ENCODE data around the gene CDH23. TPM values are rescaled to one million over a fixed set of nuclear protein-coding genes. Genes with fewer than 3 reads are reported as not detected.

CDH23 gene
- total and polyA plus RNA-seq, 2 donors from 2014 or later, result 1.1 to 6.4 TPM

- Histone ChIP-seq H3K27me3 (ENCODE audit: control insufficient read depth, insufficient read depth, low read length) (no peaks in the 10 kb centered on the region), H3K9me3 (ENCODE audit: control insufficient read depth in 2 of 3, insufficient read depth in 1 of 3, low read length in 3 of 3) (no peaks in the 10 kb centered on the region), H3K27ac (ENCODE audit: low read depth in 2 of 2, low read length in 2 of 2) (no peak overlapping the region), H3K4me1 (ENCODE audit: control insufficient read depth in 2 of 3, insufficient read depth in 2 of 3, low read depth in 1 of 3, low read length in 3 of 3) (peaks cover 0 to 4% (median 0%) of the 10 kb centered on the region in 3 donors), H3K36me3 (ENCODE audit: control insufficient read depth in 2 of 3, insufficient read depth in 3 of 3, low read length in 3 of 3) (no peaks in the 10 kb centered on the region), H3K9ac (ENCODE audit: low read length in 3 of 3) (no peak overlapping the region), H3K4me3 (ENCODE audit: low read length in 3 of 3) (no peak overlapping the region)
- TF ChIP-seq CTCF (IDR thresholded peaks at IDR 0.05; ENCODE audit: borderline replicate concordance, extremely low read depth, insufficient read depth), result no peak
- intact Hi-C loops (cut with DNase I), result no loop called here
- DNase-seq, result no peak
- no peak for FAIRE-seq
Observed at GRCh38 chr10:71374481-71375233, 22.1 kb upstream of the CDH23 start.

GRCh38 chr10:71375952-71376351 is 20.8 kb upstream of the CDH23 start:
- no peak for TF ChIP-seq CTCF (IDR thresholded peaks at IDR 0.05; ENCODE audit: borderline replicate concordance, extremely low read depth, insufficient read depth)
- no peaks in the 10 kb centered on the region for H3K36me3 ChIP-seq (ENCODE audit: control insufficient read depth in 2 of 3, insufficient read depth in 3 of 3, low read length in 3 of 3)
- intact Hi-C loops (cut with DNase I), result no loop called here
- H3K9me3 ChIP-seq (ENCODE audit: control insufficient read depth in 2 of 3, insufficient read depth in 1 of 3, low read length in 3 of 3), result no peaks in the 10 kb centered on the region
- no peak overlapping the region for H3K4me3 ChIP-seq (ENCODE audit: low read length in 3 of 3)
- no peak overlapping the region for H3K9ac ChIP-seq (ENCODE audit: low read length in 3 of 3)
- no peaks in the 10 kb centered on the region for H3K27me3 ChIP-seq (ENCODE audit: control insufficient read depth, insufficient read depth, low read length)
- peaks cover 0 to 4% (median 0%) of the 10 kb centered on the region in 3 donors for H3K4me1 ChIP-seq (ENCODE audit: control insufficient read depth in 2 of 3, insufficient read depth in 2 of 3, low read depth in 1 of 3, low read length in 3 of 3)
- no peak overlapping the region for H3K27ac ChIP-seq (ENCODE audit: low read depth in 2 of 2, low read length in 2 of 2)
- DNase-seq (no peak), FAIRE-seq (no peak)

GRCh38 chr10:71378336-71379117 is 18.2 kb upstream of the CDH23 start:
- no peaks in the 10 kb centered on the region for H3K27me3 ChIP-seq (ENCODE audit: control insufficient read depth, insufficient read depth, low read length)
- H3K4me3 ChIP-seq (ENCODE audit: low read length in 3 of 3), result no peak overlapping the region
- FAIRE-seq (no peak), DNase-seq (no peak)
- no peaks in the 10 kb centered on the region for H3K36me3 ChIP-seq (ENCODE audit: control insufficient read depth in 2 of 3, insufficient read depth in 3 of 3, low read length in 3 of 3)
- intact Hi-C loops (cut with DNase I), result no loop called here
- no peak overlapping the region for H3K9ac ChIP-seq (ENCODE audit: low read length in 3 of 3)
- no peak overlapping the region for H3K27ac ChIP-seq (ENCODE audit: low read depth in 2 of 2, low read length in 2 of 2)
- TF ChIP-seq CTCF (IDR thresholded peaks at IDR 0.05; ENCODE audit: borderline replicate concordance, extremely low read depth, insufficient read depth), result no peak
- no peaks in the 10 kb centered on the region for H3K9me3 ChIP-seq (ENCODE audit: control insufficient read depth in 2 of 3, insufficient read depth in 1 of 3, low read length in 3 of 3)
- peaks cover 0 to 4% (median 0%) of the 10 kb centered on the region in 3 donors for H3K4me1 ChIP-seq (ENCODE audit: control insufficient read depth in 2 of 3, insufficient read depth in 2 of 3, low read depth in 1 of 3, low read length in 3 of 3)

Measured in kidney (tissue), 14 donors.